K562 (cell line): ENCODE data around the gene HPCAL1. TPM values are rescaled to one million over a fixed set of nuclear protein-coding genes. Genes with fewer than 3 reads are reported as not detected.

Experiments
- ATAC-seq: fragments of 200-7000 bp; cut with Tn5 transposase; 3 replicates; pipeline ENCODE4 v1.9.1; 2020; ENCODE audit warnings: moderate library complexity
- BruUV-seq: library from RNA; stranded (reverse); fragments of 400-500 nt; replicated peaks from 2 replicates; lab custom pipeline; 2021; lab: Mats Ljungman, UMichigan
- CTCF ChIA-PET: fragments of 300-600 bp; formaldehyde crosslinking; extraction: SDS; loops from one replicate; lab custom pipeline; 2021; ENCODE audit warnings: low intra/inter-chr PET ratio; lab: Yijun Ruan, JAX
- POLR2A ChIA-PET: fragments of 300-600, 350-650 bp; sonication (Branson Sonifier 250); formaldehyde crosslinking; extraction: SDS; loops from one replicate; lab custom pipeline; 2021; ENCODE audit warnings: antibody characterized with exemption, inconsistent platforms; lab: Yijun Ruan, JAX
- DNase-seq, 4 experiments: peaks; one replicate each; pipeline versions ENCODE4 v3.0.0 to v3.0.0-alpha.2; 2011 to 2018; ENCODE audit warnings: low spot score in 3 of 4, mixed read lengths in 3 of 4; ENCODE audit errors: extremely low read depth in 1 of 4
- FAIRE-seq: peaks from 2 replicates; lab custom pipeline; 2011; peaks lifted over from hg19 to GRCh38; lab: Jason Lieb, UNC
- H2AFZ ChIP-seq: 2 replicates; pipeline ENCODE4 v1.6.0; 2011; ENCODE audit warnings: low read depth, low read length, control low read depth, inconsistent platforms
- H3K27ac ChIP-seq: fragments of 200-600 bp; 3 replicates; pipeline ENCODE4 v1.8.0; 2011; ENCODE audit warnings: low read depth, mild to moderate bottlenecking, control low read depth, inconsistent platforms, low read length, moderate library complexity, mixed read lengths; ENCODE audit errors: extremely low read depth
- H3K27me3 ChIP-seq, 2 experiments: fragments of 300-600 bp in 1 of 2; 2 replicates in 1 of 2; 3 replicates in 1 of 2; pipeline versions ENCODE4 v1.6.0 to v1.8.0; 2011; ENCODE audit warnings: inconsistent platforms in 2 of 2, low read length in 2 of 2, mild to moderate bottlenecking in 1 of 2, mixed read lengths in 1 of 2, moderate library complexity in 1 of 2; ENCODE audit not compliant: control insufficient read depth in 2 of 2, insufficient read depth in 2 of 2
- H3K36me3 ChIP-seq: fragments of 300-600 bp; 3 replicates; pipeline ENCODE4 v1.8.0; 2011; ENCODE audit warnings: mild to moderate bottlenecking, low read length, inconsistent platforms; ENCODE audit not compliant: control insufficient read depth, insufficient read depth
- H3K4me1 ChIP-seq, 2 experiments: fragments of 200-600 bp in 1 of 2; replicated peaks in 1 of 2; 2 replicates in 1 of 2; 3 replicates in 1 of 2; pipeline versions ENCODE4 v1.5.1 to v1.8.0; 2011; ENCODE audit warnings: inconsistent platforms in 2 of 2, low read length in 2 of 2, mild to moderate bottlenecking in 1 of 2, mixed read lengths in 1 of 2, moderate library complexity in 1 of 2; ENCODE audit not compliant: control insufficient read depth in 2 of 2, insufficient read depth in 2 of 2
- H3K4me2 ChIP-seq: 2 replicates; pipeline ENCODE4 v1.6.1; 2011; ENCODE audit warnings: low read length, control low read depth, inconsistent platforms, mixed read lengths; ENCODE audit not compliant: insufficient read depth
- H3K4me3 ChIP-seq: fragments of 200-600 bp; sonication (generic), shearing (Covaris generic); 2 replicates; pipeline ENCODE4 v1.5.1; 2016; ENCODE audit warnings: control low read depth, inconsistent platforms
- H3K79me2 ChIP-seq: fragments of 200-600 bp; 3 replicates; pipeline ENCODE4 v1.8.0; 2011; ENCODE audit warnings: low read length, inconsistent platforms; ENCODE audit not compliant: control insufficient read depth, insufficient read depth
- H3K9ac ChIP-seq, 2 experiments: 2 replicates each; pipeline versions ENCODE4 v1.6.0 to v1.6.1; 2011; ENCODE audit warnings: low read depth in 2 of 2, low read length in 2 of 2, control low read depth in 1 of 2, inconsistent platforms in 1 of 2, mild to moderate bottlenecking in 1 of 2, mixed read lengths in 1 of 2; ENCODE audit not compliant: insufficient read depth in 1 of 2
- H3K9me1 ChIP-seq: one replicate; pipeline ENCODE4 v1.6.0; 2011; ENCODE audit warnings: inconsistent platforms, mild to moderate bottlenecking, low read length, moderate library complexity; ENCODE audit not compliant: control insufficient read depth, insufficient read depth
- H3K9me3 ChIP-seq: replicated peaks from 2 replicates; pipeline ENCODE4 v1.5.1; 2011; ENCODE audit warnings: low read depth, low read length, inconsistent platforms; ENCODE audit not compliant: control insufficient read depth, insufficient read depth
- H4K20me1 ChIP-seq: replicated peaks from 2 replicates; pipeline ENCODE4 v1.6.1; 2011; ENCODE audit warnings: low read length, inconsistent platforms, mixed read lengths; ENCODE audit not compliant: control insufficient read depth, insufficient read depth
- CEBPG ChIP-seq, 3 experiments: fragments of 200-800 bp in 1 of 3; sonication (Bioruptor generic) in 1 of 3; sonication (generic) in 1 of 3; formaldehyde crosslinking in 1 of 3; IDR thresholded peaks in 2 of 3; conservative IDR thresholded peaks in 1 of 3; 2 replicates each; pipeline versions ENCODE4 v1.6.1 to v1.8.0; 2016 to 2022; ENCODE audit warnings: missing compliant biosample characterization in 2 of 3, missing genetic modification characterization in 2 of 3, mild to moderate bottlenecking in 1 of 3, missing genetic modification reagents in 1 of 3
- MTA2 ChIP-seq: fragments of 450-650 bp; IDR thresholded peaks from 2 replicates; pipeline ENCODE4 v1.6.1; 2016; ENCODE audit warnings: low read depth
- NFE2L1 ChIP-seq: fragments of 450-650 bp; IDR thresholded peaks from 2 replicates; pipeline ENCODE4 v1.6.1; 2016; ENCODE audit warnings: missing genetic modification characterization, low read depth, mild to moderate bottlenecking, missing compliant biosample characterization, moderate library complexity, borderline replicate concordance
- TCF3 ChIP-seq: sonication (generic); formaldehyde crosslinking; IDR thresholded peaks from 2 replicates; pipeline ENCODE4 v1.4.0; 2020; ENCODE audit warnings: mild to moderate bottlenecking, missing genetic modification reagents
- ZNF644 ChIP-seq: fragments of 200-800 bp; sonication (Bioruptor generic); IDR thresholded peaks from 2 replicates; pipeline ENCODE4 v1.6.1; 2016; ENCODE audit warnings: low read depth, missing genetic modification characterization, missing compliant biosample characterization
- WGBS: fragments of 100-300 bp; shearing (Covaris generic); methylation state at CpG from one replicate; pipeline ENCODE4 v1.1.6; 2016; ENCODE audit warnings: low coverage, mixed read lengths; ENCODE audit not compliant: insufficient coverage; ENCODE audit errors: missing lambda C conversion rate; 5-methylcytosine and 5-hydroxymethylcytosine counted together
- in situ Hi-C: fragments of 300-500 bp; cut with MboI; formaldehyde crosslinking; loops from 4 replicates; pipeline ENCODE4 v1.15.0; 2018; ENCODE audit warnings: inconsistent platforms, mixed read lengths
- intact Hi-C: fragments of 100-400 bp; cut with micrococcal nuclease; formaldehyde crosslinking; loops from 2 replicates; pipeline ENCODE4 v1.14.2; 2022
- polyA plus RNA-seq, 8 experiments: library from polyadenylated mRNA; depleted of rRNA in 4 of 8; stranded (reverse) in 5 of 8; unstranded in 3 of 8; fragments of >200 nt; fragmentation: Nextera tagmentation in 2 of 8; fragmentation: Illumina TruSeq in 1 of 8; extraction: Ambion mirVana in 2 of 8; extraction: Trizol in 1 of 8; gene quantifications; 2 replicates each; pipeline versions ENCODE4 v1.2.1 to v1.2.3, GENCODE V29; 2011 to 2014; ENCODE audit warnings: inconsistent platforms in 1 of 8, missing spikeins in 1 of 8
- total RNA-seq, 7 experiments: library from RNA; depleted of rRNA in 6 of 7; stranded (reverse); fragments of >200 nt in 6 of 7; fragmentation: Illumina TruSeq in 2 of 7; extraction: Trizol in 2 of 7; gene quantifications; 2 replicates each; pipeline versions ENCODE4 v1.2.1 to v1.2.3, GENCODE V29; 2011 to 2021; ENCODE audit warnings: low replicate concordance in 1 of 7

Gene HPCAL1
- total and polyA plus RNA-seq, 9 of the 15 experiments (the other 6 are each of a cell fraction or from before 2014, with no cell fraction given): 2.7 to 65.5 (median 23.9) TPM

DNA sequence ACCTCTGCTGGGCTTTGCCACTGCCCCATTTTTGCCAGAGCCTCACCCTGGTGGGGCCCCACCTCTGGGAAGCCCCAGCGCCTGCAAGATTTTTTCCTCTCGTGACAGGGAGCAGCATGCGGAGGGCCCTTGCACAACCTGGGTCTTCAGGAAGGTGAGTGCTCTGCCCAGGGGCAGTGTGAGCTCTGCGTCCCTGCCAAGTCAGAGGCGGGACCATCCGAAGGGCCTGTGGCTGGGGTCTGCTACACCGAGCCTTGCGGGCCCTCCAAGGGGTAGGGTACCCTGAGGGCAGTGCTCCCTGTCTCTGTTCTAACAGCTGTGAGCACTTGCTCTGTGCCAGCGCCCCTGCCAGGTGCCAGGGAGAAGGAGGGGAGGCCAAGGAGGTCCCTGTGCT lies 151.2 kb downstream of the HPCAL1 start:
- BruUV-seq: no TSS peak
- FAIRE-seq (no peak), ATAC-seq (no peak), DNase-seq (no peak)
- no peak for TF ChIP-seq ZNF644 (tag)
- TF ChIP-seq MTA2: no peak
- no peak for TF ChIP-seq CEBPG (CRISPR knock-in tag; IDR thresholded peaks at IDR 0.05)
- no peak for TF ChIP-seq CEBPG (tag; conservative IDR thresholded peaks at IDR 0.05 in 1 of 2, IDR thresholded peaks at IDR 0.05 in 1 of 2)
- no peak for TF ChIP-seq NFE2L1 (tag)
- no peak for TF ChIP-seq TCF3 (CRISPR knock-in tag)
- H4K20me1 ChIP-seq: 0 out of 2 replicates have a peak, but pooled peaks cover 3% of the 10 kb centered on the region
- H3K27ac ChIP-seq: no peak overlapping the region
- ChIA-PET CTCF (no interaction called here), POLR2A (interaction anchor here (1.0 to 1.1 kb wide), 2 partner anchors 9 to 410 kb away, joined by 3 to 4 read pairs; partner anchors contain the start of gene KLF11)
- H3K27me3 ChIP-seq: peaks cover 18 to 26% of the 10 kb centered on the region in 2 experiments
- H3K79me2 ChIP-seq: peaks cover 10% of the 10 kb centered on the region
- H3K9me3 ChIP-seq: no peaks in the 10 kb centered on the region
- no peak overlapping the region for H3K4me2 ChIP-seq
- intact Hi-C loops: no loop called here
- H3K9ac ChIP-seq: peak overlapping the region in 1 of 2 experiments; percentile 43; a peak in 1 of 4 replicates
- H3K9me1 ChIP-seq: no peaks in the 10 kb centered on the region
- no peak overlapping the region for H3K4me3 ChIP-seq
- WGBS: 60% methylated on average over 9 of the region's 9 CpGs
- in situ Hi-C loops: no loop called here
- H2AFZ ChIP-seq: no peak overlapping the region
- H3K4me1 ChIP-seq: peaks cover 10 to 17% of the 10 kb centered on the region in 2 experiments; a peak in 4 of 5 replicates
- H3K36me3 ChIP-seq: no peaks in the 10 kb centered on the region
